ENCODE results near the gene AIFM2. TPM values are rescaled to one million over a fixed set of nuclear protein-coding genes. Genes with fewer than 3 reads are reported as not detected.

Gene AIFM2
- total and polyA plus RNA-seq, 2 of the 13 experiments (the other 11 are each of a cell fraction or from before 2014, with no cell fraction given): 20.3 to 29.5 TPM

DNA sequence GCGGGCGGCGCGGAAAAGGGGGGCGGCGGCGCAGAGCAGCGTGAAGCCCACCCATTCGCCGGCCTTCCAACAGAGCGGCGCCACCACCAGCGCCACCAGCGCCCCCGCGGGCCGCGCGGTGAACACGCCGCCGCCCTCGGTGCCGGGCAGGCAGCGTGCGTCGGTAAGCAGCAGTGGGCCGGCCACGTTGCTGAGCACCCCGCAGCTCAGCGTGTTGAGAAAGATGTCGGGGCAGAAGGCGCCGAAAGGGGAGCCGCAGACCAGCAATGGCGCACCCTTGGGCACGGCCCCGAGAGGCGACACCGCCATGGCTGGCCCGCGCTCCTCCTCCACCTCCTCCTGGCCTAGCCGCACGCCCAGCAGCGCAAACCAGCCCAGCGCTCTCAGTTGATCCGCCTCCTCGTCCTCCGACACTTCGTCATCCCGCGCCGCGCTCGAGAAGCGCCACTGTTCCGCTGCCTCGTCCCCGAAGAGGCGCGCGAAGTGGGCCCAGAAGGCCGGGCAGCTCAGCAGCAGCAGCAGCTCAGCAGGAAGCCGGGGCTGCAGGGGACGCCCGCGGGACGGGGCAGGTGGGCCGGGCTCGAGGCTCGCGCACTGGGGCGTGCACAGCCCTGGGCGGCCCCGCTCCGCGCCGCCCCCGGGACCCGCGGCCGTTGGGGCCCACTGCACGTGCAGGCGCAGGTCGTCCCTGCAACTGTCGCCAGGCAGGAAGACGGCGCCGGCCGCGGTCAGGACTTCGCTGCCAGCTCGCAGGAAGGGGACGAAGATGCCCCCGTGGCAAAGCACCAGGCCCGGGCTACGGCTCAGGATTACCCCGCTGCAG, 13.3 kb upstream of the AIFM2 start (continued):
- TF ChIP-seq CHCHD3 (CRISPR knock-in tag; IDR thresholded peaks at IDR 0.05): no peak
- TF ChIP-seq ZNF569 (CRISPR knock-in tag; IDR thresholded peaks at IDR 0.05; ENCODE audit: borderline replicate concordance): no peak
- TF ChIP-seq SSRP1 (CRISPR knock-in tag; IDR thresholded peaks at IDR 0.05): no peak
- TF ChIP-seq RARG (CRISPR knock-in tag; IDR thresholded peaks at IDR 0.05; ENCODE audit: low read depth): no peak
- peak; percentile 34; the same call in 1 of the 2 replicates for TF ChIP-seq BHLHE40 (IDR thresholded peaks at IDR 0.05; ENCODE audit: low read length)
- 0 out of 2 replicates have a peak, but pooled peaks have one; percentile 14 for TF ChIP-seq FOSL1 (CRISPR knock-in tag; IDR thresholded peaks at IDR 0.05; ENCODE audit: borderline replicate concordance)
- TF ChIP-seq, protein P1, sequence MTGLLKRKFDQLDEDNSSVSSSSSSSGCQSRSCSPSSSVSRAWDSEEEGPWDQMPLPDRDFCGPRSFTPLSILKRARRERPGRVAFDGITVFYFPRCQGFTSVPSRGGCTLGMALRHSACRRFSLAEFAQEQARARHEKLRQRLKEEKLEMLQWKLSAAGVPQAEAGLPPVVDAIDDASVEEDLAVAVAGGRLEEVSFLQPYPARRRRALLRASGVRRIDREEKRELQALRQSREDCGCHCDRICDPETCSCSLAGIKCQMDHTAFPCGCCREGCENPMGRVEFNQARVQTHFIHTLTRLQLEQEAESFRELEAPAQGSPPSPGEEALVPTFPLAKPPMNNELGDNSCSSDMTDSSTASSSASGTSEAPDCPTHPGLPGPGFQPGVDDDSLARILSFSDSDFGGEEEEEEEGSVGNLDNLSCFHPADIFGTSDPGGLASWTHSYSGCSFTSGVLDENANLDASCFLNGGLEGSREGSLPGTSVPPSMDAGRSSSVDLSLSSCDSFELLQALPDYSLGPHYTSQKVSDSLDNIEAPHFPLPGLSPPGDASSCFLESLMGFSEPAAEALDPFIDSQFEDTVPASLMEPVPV (CRISPR knock-in tag; IDR thresholded peaks at IDR 0.05): peak; percentile 83
- TF ChIP-seq, protein P2, sequence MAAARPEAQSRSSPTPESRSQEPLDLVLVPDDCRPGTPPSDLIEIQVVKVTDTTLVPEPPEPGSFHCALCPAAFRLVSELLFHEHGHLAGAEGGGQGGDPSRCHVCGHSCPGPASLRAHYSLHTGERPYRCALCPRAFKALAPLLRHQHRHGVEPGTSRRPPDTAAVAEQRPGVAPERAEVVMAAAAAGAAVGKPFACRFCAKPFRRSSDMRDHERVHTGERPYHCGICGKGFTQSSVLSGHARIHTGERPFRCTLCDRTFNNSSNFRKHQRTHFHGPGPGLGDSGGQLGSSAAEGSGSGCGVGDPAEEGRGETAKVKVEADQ (CRISPR knock-in tag; IDR thresholded peaks at IDR 0.05; ENCODE audit: borderline replicate concordance): peak; percentile 73
- TF ChIP-seq JUNB (CRISPR knock-in tag; IDR thresholded peaks at IDR 0.05; ENCODE audit: borderline replicate concordance): peak; percentile 29; the same call in 1 of the 2 replicates
- TF ChIP-seq EEA1 (CRISPR knock-in tag; IDR thresholded peaks at IDR 0.05; ENCODE audit: borderline replicate concordance): peak; percentile 6; the same call in 1 of the 2 replicates
- peak; percentile 95 for TF ChIP-seq AGO2 (optimal IDR thresholded peaks at IDR 0.05; ENCODE audit: low read depth, low read length)
- TF ChIP-seq HINFP (CRISPR knock-in tag; IDR thresholded peaks at IDR 0.05; ENCODE audit: low read depth): no peak
- TF ChIP-seq ZC3H4 (CRISPR knock-in tag; IDR thresholded peaks at IDR 0.05; ENCODE audit: borderline replicate concordance): no peak
- no peak for TF ChIP-seq GMEB2 (CRISPR knock-in tag; IDR thresholded peaks at IDR 0.05; ENCODE audit: low read depth)
- TF ChIP-seq CBX2 (IDR thresholded peaks at IDR 0.05; ENCODE audit: low read depth, low read length): no peak
- 0 out of 2 replicates have a peak, but pooled peaks have one; percentile 40 for TF ChIP-seq CBX2 (CRISPR knock-in tag; IDR thresholded peaks at IDR 0.05; ENCODE audit: low read depth)
- TF ChIP-seq SMAD9 (CRISPR knock-in tag; IDR thresholded peaks at IDR 0.05): no peak
- TF ChIP-seq NFYC (CRISPR knock-in tag; IDR thresholded peaks at IDR 0.05): no peak
- no peak for TF ChIP-seq ZNF720 (CRISPR knock-in tag; IDR thresholded peaks at IDR 0.05)

Data from HepG2 (cell line).